ENCODE measurements around the gene KCNK13. TPM values are rescaled to one million over a fixed set of nuclear protein-coding genes. Genes with fewer than 3 reads are reported as not detected.
"Not testable (repeated sequence)": the region's sequence is repeated elsewhere in the genome, so short reads cannot be mapped to it uniquely, and the experiment has no call there.

Gene KCNK13
- total RNA-seq: not detected

GRCh38 chr14:90061685-90062126 lies at the start of gene KCNK13:
Gene KCNK13 (plus strand): TSS chr14:90061994. CDS start chr14:90062206, 212 bp downstream.
- POLR2A ChIA-PET: interaction anchor here (0.7 kb wide), 1 partner anchor 1035 kb away, joined by 3 read pairs; no protein-coding TSS in a partner anchor

GRCh38 chr14:90017371-90017770 lies 44.4 kb upstream of the KCNK13 start:
- no peak for TF ChIP-seq CTCF (IDR thresholded peaks at IDR 0.05)
- H3K9me3 Mint-ChIP-seq: no peaks in the 10 kb centered on the region
- peaks cover 9% of the 10 kb centered on the region for H3K4me1 Mint-ChIP-seq (ENCODE audit: low read depth)
- POLR2A ChIA-PET: no interaction called here
- H3K36me3 Mint-ChIP-seq (ENCODE audit: low read depth): peaks cover 63% of the 10 kb centered on the region
- CTCF ChIA-PET: interaction anchor here (1.3 to 3.0 kb wide), 2 partner anchors 19 to 44 kb away, joined by 4 to 11 read pairs; no protein-coding TSS in a partner anchor
- no peaks in the 10 kb centered on the region for H3K27me3 Mint-ChIP-seq
- no peak for DNase-seq
- intact Hi-C loops (cut with micrococcal nuclease): no loop called here
- H3K4me3 Mint-ChIP-seq: no peak overlapping the region
- H3K27ac Mint-ChIP-seq: no peak overlapping the region
- ATAC-seq: no peak

More at GRCh38 chr14:90061685-90062126, at the start of gene KCNK13:
- Mint-ChIP-seq H3K9me3 (no peaks in the 10 kb centered on the region), H3K36me3 (ENCODE audit: low read depth) (no peaks in the 10 kb centered on the region), H3K4me3 (peak within 1 kb of the TSS; percentile 65), H3K4me1 (ENCODE audit: low read depth) (peaks cover 9% of the 10 kb centered on the region), H3K27me3 (peaks cover 66% of the 10 kb centered on the region), H3K27ac (no peak within 1 kb of the TSS)
- CTCF ChIA-PET: interaction anchor here (1.3 kb wide), 1 partner anchor 121 kb away, joined by 5 read pairs; no protein-coding TSS in a partner anchor
- intact Hi-C loops (cut with micrococcal nuclease): no loop called here
- TF ChIP-seq CTCF (IDR thresholded peaks at IDR 0.05): no peak
- no peak for DNase-seq
- no peak for ATAC-seq

GRCh38 chr14:90019824-90020523 lies 41.8 kb upstream of the KCNK13 start:
- ATAC-seq (peak; percentile 42), DNase-seq (peak; percentile 6)
- Mint-ChIP-seq H3K9me3 (no peaks in the 10 kb centered on the region), H3K4me1 (ENCODE audit: low read depth) (peaks cover 9% of the 10 kb centered on the region), H3K27me3 (no peaks in the 10 kb centered on the region), H3K27ac (peak overlapping the region; percentile 54), H3K4me3 (no peak overlapping the region), H3K36me3 (ENCODE audit: low read depth) (peaks cover 65% of the 10 kb centered on the region)
- ChIA-PET CTCF (interaction anchor here (1.1 to 3.0 kb wide), 2 partner anchors 43 to 47 kb away, joined by 3 to 11 read pairs; no protein-coding TSS in a partner anchor), POLR2A (no interaction called here)
- TF ChIP-seq CTCF (IDR thresholded peaks at IDR 0.05): no peak
- intact Hi-C loops (cut with micrococcal nuclease): no loop called here

- no peak for TF ChIP-seq CTCF (IDR thresholded peaks at IDR 0.05)
- no peak overlapping the region for H3K27ac Mint-ChIP-seq
- intact Hi-C loops (cut with micrococcal nuclease): no loop called here
- ATAC-seq (no peak), DNase-seq (no peak)
- no peak overlapping the region for H3K4me3 Mint-ChIP-seq
- no peaks in the 10 kb centered on the region for H3K27me3 Mint-ChIP-seq
- H3K9me3 Mint-ChIP-seq: peaks cover 3% of the 10 kb centered on the region
- POLR2A ChIA-PET: no interaction called here
- H3K36me3 Mint-ChIP-seq (ENCODE audit: low read depth): peaks cover 65% of the 10 kb centered on the region
- CTCF ChIA-PET: no interaction called here
- peaks cover 9% of the 10 kb centered on the region for H3K4me1 Mint-ChIP-seq (ENCODE audit: low read depth)
Measured at GRCh38 chr14:90023176-90023896, 38.5 kb upstream of the KCNK13 start.

- TF ChIP-seq CTCF (IDR thresholded peaks at IDR 0.05): no peak
- ChIA-PET POLR2A (no interaction called here), CTCF (no interaction called here)
- H3K36me3 Mint-ChIP-seq (ENCODE audit: low read depth): peaks cover 58% of the 10 kb centered on the region
- no peak for ATAC-seq
- intact Hi-C loops (cut with micrococcal nuclease): no loop called here
- H3K27ac Mint-ChIP-seq: no peak overlapping the region
- H3K9me3 Mint-ChIP-seq: peaks cover 3% of the 10 kb centered on the region
- H3K4me3 Mint-ChIP-seq: no peak overlapping the region
- H3K27me3 Mint-ChIP-seq: no peaks in the 10 kb centered on the region
- no peak for DNase-seq
- H3K4me1 Mint-ChIP-seq (ENCODE audit: low read depth): peaks cover 1% of the 10 kb centered on the region
Measured at GRCh38 chr14:90024910-90025309, 36.9 kb upstream of the KCNK13 start.

- CTCF ChIA-PET; intact Hi-C loops (cut with micrococcal nuclease); H3K4me3 Mint-ChIP-seq; H3K9me3 Mint-ChIP-seq; ATAC-seq; H3K27me3 Mint-ChIP-seq; POLR2A ChIA-PET; H3K27ac Mint-ChIP-seq; H3K4me1 Mint-ChIP-seq (ENCODE audit: low read depth); DNase-seq: not testable (repeated sequence)
- peaks cover 54% of the 10 kb centered on the region for H3K36me3 Mint-ChIP-seq (ENCODE audit: low read depth)
Measured at GRCh38 chr14:90026608-90027007, 35.2 kb upstream of the KCNK13 start.
